IMR-90 (cell line): ENCODE results near the gene CASK. TPM values are rescaled to one million over a fixed set of nuclear protein-coding genes. Genes with fewer than 3 reads are reported as not detected.

Experiments
- ATAC-seq: fragments of 200-7000 bp; cut with Tn5 transposase; 2 replicates; pipeline ENCODE4 v1.9.1; 2020; ENCODE audit warnings: low read depth, mild to moderate bottlenecking, moderate library complexity
- BruUV-seq: library from RNA; stranded (reverse); fragments of 400-500 nt; replicated peaks from 2 replicates; lab custom pipeline; 2021; lab: Mats Ljungman, UMichigan
- CTCF ChIA-PET: fragments of 300-600 bp; formaldehyde crosslinking; extraction: SDS; loops from one replicate; lab custom pipeline; 2021; ENCODE audit warnings: antibody characterized with exemption; lab: Yijun Ruan, JAX
- POLR2A ChIA-PET: fragments of 300-600 bp; sonication (Branson Sonifier 250); formaldehyde crosslinking; loops from one replicate; lab custom pipeline; 2022; ENCODE audit warnings: antibody characterized with exemption; ENCODE audit not compliant: unreplicated experiment; lab: Charles Lee
- DNase-seq: peaks from one replicate; pipeline ENCODE4 v3.0.0; 2013
- H2AFZ ChIP-seq: replicated peaks from 2 replicates; pipeline ENCODE3; 2013; ENCODE audit warnings: low read length, mild to moderate bottlenecking; ENCODE audit not compliant: poor library complexity
- H2AK5ac ChIP-seq: 2 replicates; pipeline ENCODE4 v1.6.1; 2013; ENCODE audit warnings: low read depth, low read length, inconsistent platforms
- H2AK9ac ChIP-seq: replicated peaks from 2 replicates; pipeline ENCODE3; 2013; ENCODE audit warnings: mild to moderate bottlenecking, low read depth, low read length, moderate library complexity; ENCODE audit not compliant: poor library complexity
- H2BK120ac ChIP-seq: 2 replicates; pipeline ENCODE4 v1.6.1; 2013; ENCODE audit warnings: low read depth, low read length, inconsistent platforms
- H2BK15ac ChIP-seq: 3 replicates; pipeline ENCODE4 v1.6.1; 2013; ENCODE audit warnings: low read depth, low read length, inconsistent platforms
- H2BK20ac ChIP-seq: 2 replicates; pipeline ENCODE4 v1.6.1; 2013; ENCODE audit warnings: low read depth, mild to moderate bottlenecking, inconsistent platforms, low read length, moderate library complexity
- H2BK5ac ChIP-seq: 2 replicates; pipeline ENCODE4 v1.6.1; 2013; ENCODE audit warnings: mild to moderate bottlenecking, low read depth, low read length, inconsistent platforms; ENCODE audit not compliant: poor library complexity, severe bottlenecking
- H3K14ac ChIP-seq: replicated peaks from 2 replicates; pipeline ENCODE4 v1.6.1; 2013; ENCODE audit warnings: low read depth, low read length, inconsistent platforms
- H3K18ac ChIP-seq: 2 replicates; pipeline ENCODE4 v1.6.1; 2013; ENCODE audit warnings: low read depth, low read length, control low read depth
- H3K23ac ChIP-seq: 2 replicates; pipeline ENCODE4 v1.6.1; 2013; ENCODE audit warnings: low read depth, low read length, inconsistent platforms
- H3K27ac ChIP-seq: 2 replicates; pipeline ENCODE4 v1.5.1; 2013; ENCODE audit warnings: mild to moderate bottlenecking, control low read depth, low read length; ENCODE audit not compliant: insufficient read depth
- H3K27me3 ChIP-seq: 2 replicates; pipeline ENCODE4 v1.6.1; 2013; ENCODE audit warnings: low read length; ENCODE audit not compliant: control insufficient read depth, insufficient read depth
- H3K36me3 ChIP-seq: 2 replicates; pipeline ENCODE4 v1.6.1; 2013; ENCODE audit warnings: low read length, mixed read lengths; ENCODE audit not compliant: control insufficient read depth, insufficient read depth
- H3K4ac ChIP-seq: 2 replicates; pipeline ENCODE4 v1.6.1; 2013; ENCODE audit warnings: low read depth, low read length, inconsistent platforms
- H3K4me1 ChIP-seq: 2 replicates; pipeline ENCODE4 v1.6.1; 2013; ENCODE audit warnings: low read length, mixed read lengths; ENCODE audit not compliant: control insufficient read depth, insufficient read depth
- H3K4me2 ChIP-seq: 2 replicates; pipeline ENCODE4 v1.6.1; 2013; ENCODE audit warnings: low read depth, mild to moderate bottlenecking, control low read depth, low read length, moderate library complexity
- H3K4me3 ChIP-seq: 2 replicates; pipeline ENCODE4 v1.5.1; 2013; ENCODE audit warnings: low read depth, mild to moderate bottlenecking, control low read depth, low read length, moderate library complexity; ENCODE audit not compliant: insufficient read depth
- H3K56ac ChIP-seq: 2 replicates; pipeline ENCODE4 v1.6.1; 2013; ENCODE audit warnings: low read length, inconsistent platforms; ENCODE audit not compliant: insufficient read depth; ENCODE audit errors: extremely low read depth
- H3K79me1 ChIP-seq, 2 experiments: 2 replicates each; pipeline ENCODE4 v1.6.1; 2013; ENCODE audit warnings: low read length in 2 of 2, inconsistent platforms in 1 of 2, low read depth in 1 of 2
- H3K9ac ChIP-seq: 2 replicates; pipeline ENCODE4 v1.6.1; 2013; ENCODE audit warnings: low read depth, low read length, control low read depth
- H3K9me1 ChIP-seq: 2 replicates; pipeline ENCODE4 v1.6.1; 2013; ENCODE audit warnings: low read length, inconsistent platforms; ENCODE audit not compliant: insufficient read depth
- H3K9me3 ChIP-seq: 2 replicates; pipeline ENCODE4 v1.6.1; 2013; ENCODE audit warnings: low read length; ENCODE audit not compliant: control insufficient read depth, insufficient read depth
- H4K20me1 ChIP-seq: 2 replicates; pipeline ENCODE4 v1.6.1; 2013; ENCODE audit warnings: low read length, inconsistent platforms; ENCODE audit not compliant: insufficient read depth
- H4K5ac ChIP-seq: 2 replicates; pipeline ENCODE4 v1.6.1; 2013; ENCODE audit warnings: mild to moderate bottlenecking, low read depth, low read length, control low read depth
- H4K8ac ChIP-seq, 2 experiments: 2 replicates each; pipeline ENCODE4 v1.6.1; 2013; ENCODE audit warnings: low read depth in 2 of 2, low read length in 2 of 2, control low read depth in 1 of 2, inconsistent platforms in 1 of 2
- H4K91ac ChIP-seq: 2 replicates; pipeline ENCODE4 v1.6.1; 2013; ENCODE audit warnings: low read depth, low read length, inconsistent platforms; ENCODE audit not compliant: insufficient read depth
- BHLHE40 ChIP-seq: fragments of 150-350 bp; IDR thresholded peaks from 2 replicates; pipeline ENCODE4 v1.6.1; 2016; ENCODE audit warnings: mild to moderate bottlenecking, low read depth, low read length
- CEBPB ChIP-seq: IDR thresholded peaks from 2 replicates; pipeline ENCODE4 v1.6.1; 2012; ENCODE audit warnings: low read depth, low read length, improper control_type of control experiment
- CHD1 ChIP-seq: IDR thresholded peaks from 2 replicates; pipeline ENCODE4 v1.6.1; 2012; ENCODE audit warnings: low read depth, low read length, improper control_type of control experiment
- ELK1 ChIP-seq: fragments of 150-350 bp; IDR thresholded peaks from 2 replicates; pipeline ENCODE4 v1.6.1; 2016; ENCODE audit warnings: low read depth, mild to moderate bottlenecking, low read length, moderate library complexity, borderline replicate concordance
- FOS ChIP-seq: fragments of 150-350 bp; IDR thresholded peaks from 2 replicates; pipeline ENCODE4 v1.6.1; 2016; ENCODE audit warnings: low read depth, low read length
- MAFK ChIP-seq: IDR thresholded peaks from 2 replicates; pipeline ENCODE4 v1.6.1; 2012; ENCODE audit warnings: low read depth, low read length, improper control_type of control experiment
- MAZ ChIP-seq: IDR thresholded peaks from 2 replicates; pipeline ENCODE4 v1.6.1; 2012; ENCODE audit warnings: low read depth, mild to moderate bottlenecking, low read length, improper control_type of control experiment, moderate library complexity, borderline replicate concordance
- MXI1 ChIP-seq: IDR thresholded peaks from 2 replicates; pipeline ENCODE4 v1.6.1; 2012; ENCODE audit warnings: low read depth, mild to moderate bottlenecking, low read length, moderate library complexity, borderline replicate concordance
- NFE2L2 ChIP-seq: fragments of 150-350 bp; IDR thresholded peaks from 2 replicates; pipeline ENCODE4 v1.6.1; 2016; ENCODE audit warnings: low read depth, mild to moderate bottlenecking, low read length
- POLR2A ChIP-seq: IDR thresholded peaks from 2 replicates; pipeline ENCODE4 v1.6.1; 2012; ENCODE audit warnings: mild to moderate bottlenecking, low read depth, low read length
- RAD21 ChIP-seq: IDR thresholded peaks from 2 replicates; pipeline ENCODE4 v1.6.1; 2012; ENCODE audit warnings: low read length, improper control_type of control experiment
- RCOR1 ChIP-seq: IDR thresholded peaks from 2 replicates; pipeline ENCODE4 v1.6.1; 2012; ENCODE audit warnings: mild to moderate bottlenecking, low read length, improper control_type of control experiment; ENCODE audit not compliant: insufficient replicate concordance
- RFX5 ChIP-seq: IDR thresholded peaks from 2 replicates; pipeline ENCODE4 v1.8.0; 2012; ENCODE audit warnings: low read depth, mild to moderate bottlenecking, low read length, moderate library complexity
- SMC3 ChIP-seq: fragments of 150-350 bp; IDR thresholded peaks from 2 replicates; pipeline ENCODE4 v1.6.1; 2016; ENCODE audit warnings: low read depth, mild to moderate bottlenecking, antibody characterized with exemption, low read length, moderate library complexity
- USF2 ChIP-seq: fragments of 150-350 bp; IDR thresholded peaks from 2 replicates; pipeline ENCODE4 v1.6.1; 2017; ENCODE audit warnings: mild to moderate bottlenecking, antibody characterized with exemption, low read length, low read depth
- WGBS, 2 experiments: methylation state at CpG; one replicate each; pipeline versions ENCODE4 v1.1.5 to v1.1.7; 2013; ENCODE audit warnings: missing lambda C conversion rate in 2 of 2; ENCODE audit not compliant: insufficient read length in 1 of 2; ENCODE audit errors: extremely low coverage in 2 of 2; 5-methylcytosine and 5-hydroxymethylcytosine counted together
- dilution Hi-C: fragments of 300-500 bp; cut with HindIII; formaldehyde crosslinking; loops from one replicate; pipeline ENCODE4 v1.14.3; 2018; ENCODE audit warnings: low sequenced_read_pairs; ENCODE audit not compliant: unreplicated experiment
- in situ Hi-C: fragments of 300-500 bp; cut with MboI; formaldehyde crosslinking; loops from 3 replicates; pipeline ENCODE4 v1.14.3; 2019; ENCODE audit warnings: low sequenced_read_pairs, inconsistent platforms, mixed read lengths
- intact Hi-C: fragments of 100-400 bp; cut with micrococcal nuclease; formaldehyde crosslinking; loops from 2 replicates; pipeline ENCODE4 v1.10.0; 2022
- polyA plus RNA-seq, 3 experiments: library from polyadenylated mRNA; depleted of rRNA; stranded (reverse); fragments of >200 nt; gene quantifications; 2 replicates each; pipeline ENCODE4 v1.2.3, GENCODE V29; 2012; ENCODE audit warnings: low replicate concordance in 1 of 3
- total RNA-seq: library from RNA; depleted of rRNA; stranded (reverse); fragments of >200 nt; gene quantifications from 2 replicates; pipeline ENCODE4 v1.2.3, GENCODE V29; 2012
- TF ChIP-seq, protein P1 (sequence below): conservative IDR thresholded peaks from 2 replicates; pipeline ENCODE4 v1.5.1; 2012; ENCODE audit warnings: mild to moderate bottlenecking, low read depth, low read length, improper control_type of control experiment

CASK gene
- total and polyA plus RNA-seq, 2 of the 4 experiments (the other 2 are of a cell fraction) = 9.4 to 17.7 TPM

GRCh38 chrX:41846714-41847113, 76.6 kb downstream of the CASK start:
- H3K9me1 ChIP-seq = no peaks in the 10 kb centered on the region
- ChIA-PET POLR2A (no interaction called here), CTCF (no interaction called here)
- no peak overlapping the region for H3K18ac ChIP-seq
- TF ChIP-seq MAZ (no peak), FOS (no peak), RCOR1 (no peak), NFE2L2 (no peak), CHD1 (no peak), MXI1 (no peak), MAFK (no peak), SMC3 (no peak), POLR2A (no peak), RFX5 (no peak), RAD21 (no peak), CEBPB (no peak), BHLHE40 (no peak), USF2 (no peak), ELK1 (no peak)
- TF ChIP-seq, protein P1, sequence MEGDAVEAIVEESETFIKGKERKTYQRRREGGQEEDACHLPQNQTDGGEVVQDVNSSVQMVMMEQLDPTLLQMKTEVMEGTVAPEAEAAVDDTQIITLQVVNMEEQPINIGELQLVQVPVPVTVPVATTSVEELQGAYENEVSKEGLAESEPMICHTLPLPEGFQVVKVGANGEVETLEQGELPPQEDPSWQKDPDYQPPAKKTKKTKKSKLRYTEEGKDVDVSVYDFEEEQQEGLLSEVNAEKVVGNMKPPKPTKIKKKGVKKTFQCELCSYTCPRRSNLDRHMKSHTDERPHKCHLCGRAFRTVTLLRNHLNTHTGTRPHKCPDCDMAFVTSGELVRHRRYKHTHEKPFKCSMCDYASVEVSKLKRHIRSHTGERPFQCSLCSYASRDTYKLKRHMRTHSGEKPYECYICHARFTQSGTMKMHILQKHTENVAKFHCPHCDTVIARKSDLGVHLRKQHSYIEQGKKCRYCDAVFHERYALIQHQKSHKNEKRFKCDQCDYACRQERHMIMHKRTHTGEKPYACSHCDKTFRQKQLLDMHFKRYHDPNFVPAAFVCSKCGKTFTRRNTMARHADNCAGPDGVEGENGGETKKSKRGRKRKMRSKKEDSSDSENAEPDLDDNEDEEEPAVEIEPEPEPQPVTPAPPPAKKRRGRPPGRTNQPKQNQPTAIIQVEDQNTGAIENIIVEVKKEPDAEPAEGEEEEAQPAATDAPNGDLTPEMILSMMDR = no peak
- no peak overlapping the region for H2AK9ac ChIP-seq
- intact Hi-C loops = no loop called here
- H3K4me3 ChIP-seq = no peak overlapping the region
- H4K91ac ChIP-seq = no peak overlapping the region
- H3K9me3 ChIP-seq = no peaks in the 10 kb centered on the region
- no peaks in the 10 kb centered on the region for H3K27me3 ChIP-seq
- no peak overlapping the region for H3K56ac ChIP-seq
- peaks cover 2% of the 10 kb centered on the region; the same call in 1 of the 2 replicates for H3K36me3 ChIP-seq
- in situ Hi-C loops = no loop called here
- no peak overlapping the region for H4K5ac ChIP-seq
- no peak overlapping the region for H2BK15ac ChIP-seq
- no peak for DNase-seq
- no peak overlapping the region for H4K8ac ChIP-seq
- no peak overlapping the region for H2BK5ac ChIP-seq
- H2AK5ac ChIP-seq = no peak overlapping the region
- WGBS, 2 experiments = no CpG with 5 or more reads among the region's 2 CpGs
- H3K4ac ChIP-seq = no peak overlapping the region
- no peak overlapping the region for H3K14ac ChIP-seq
- no peaks in the 10 kb centered on the region for H4K20me1 ChIP-seq
- ATAC-seq = no peak
- no peak overlapping the region for H3K27ac ChIP-seq
- no peak overlapping the region for H3K9ac ChIP-seq
- H3K23ac ChIP-seq = no peak overlapping the region
- dilution Hi-C loops = no loop called here
- no peak overlapping the region for H2AFZ ChIP-seq
- H2BK120ac ChIP-seq = no peak overlapping the region
- no peak overlapping the region for H3K4me2 ChIP-seq
- H3K4me1 ChIP-seq = no peaks in the 10 kb centered on the region
- BruUV-seq = no TSS peak
- H2BK20ac ChIP-seq = no peak overlapping the region
- H3K79me1 ChIP-seq = no peaks in the 10 kb centered on the region
